GM21786 (cell line): Measurements from ENCODE around the gene EXOSC1.
A peak's percentile ranks its signal among the peaks of the same experiment; 100 is the strongest.
"Not testable (repeated sequence)": the region's sequence is repeated elsewhere in the genome, so short reads cannot be mapped to it uniquely, and the experiment has no call there.

Experiments used
- ATAC-seq: cut with Tn5 transposase; IDR thresholded peaks from one replicate; pipeline ENCODE4 v1.9.1; 2021; ENCODE audit not compliant: unreplicated experiment

The EXOSC1 gene, protein sequence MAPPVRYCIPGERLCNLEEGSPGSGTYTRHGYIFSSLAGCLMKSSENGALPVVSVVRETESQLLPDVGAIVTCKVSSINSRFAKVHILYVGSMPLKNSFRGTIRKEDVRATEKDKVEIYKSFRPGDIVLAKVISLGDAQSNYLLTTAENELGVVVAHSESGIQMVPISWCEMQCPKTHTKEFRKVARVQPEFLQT

DNA sequence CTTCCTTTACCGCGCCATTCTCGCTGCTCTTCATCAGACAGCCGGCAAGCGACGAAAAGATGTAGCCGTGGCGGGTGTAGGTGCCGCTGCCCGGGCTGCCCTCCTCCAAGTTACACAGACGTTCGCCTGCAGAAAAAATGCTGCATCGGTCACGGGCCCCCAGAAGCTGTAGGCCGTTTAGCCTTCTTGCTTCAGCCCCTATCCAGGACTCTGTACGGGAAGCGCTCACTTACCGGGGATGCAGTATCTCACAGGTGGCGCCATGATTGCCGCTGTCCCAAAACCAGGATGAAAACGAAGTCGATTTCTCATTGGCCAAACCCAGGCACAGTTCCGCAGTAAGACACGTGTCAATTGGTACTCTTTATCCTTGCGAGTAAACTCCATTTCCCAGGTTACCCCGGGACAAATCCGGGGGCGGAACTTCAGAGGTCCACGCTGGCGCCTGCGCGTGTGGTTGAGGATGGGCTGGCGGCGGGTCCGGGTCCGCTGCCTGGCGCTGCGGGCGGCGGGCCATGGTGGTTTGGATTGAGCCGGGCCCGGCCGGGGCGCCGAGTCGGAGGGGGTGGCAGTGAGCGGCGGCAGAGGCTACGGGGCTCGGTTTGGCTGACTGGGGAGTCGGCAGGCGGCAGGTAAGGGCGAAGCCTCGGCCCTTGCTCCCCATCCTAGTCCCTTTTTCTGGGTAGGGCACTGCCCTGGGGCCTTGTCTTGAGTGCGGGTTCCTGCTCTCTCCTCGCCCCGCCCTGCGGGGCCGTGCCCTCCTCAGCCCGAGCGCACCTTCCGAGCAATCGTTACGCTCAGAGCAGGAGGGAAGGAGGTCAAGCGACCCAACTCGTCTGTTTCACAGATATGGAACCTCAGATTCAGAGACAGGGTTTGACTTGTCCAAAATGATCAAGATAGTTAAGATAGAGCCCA is at the start of gene EXOSC1, which contains the start of gene ZDHHC16:
Gene EXOSC1, minus strand, starts transcription at position 285 of the 918 bp plus-strand sequence. Its CDS starts 21 bp downstream, at position 264.
Gene ZDHHC16, plus strand, starts transcription at position 454 of the 918 bp plus-strand sequence. CDS start 5,501 bp downstream, outside the sequence.
- peak; percentile 98 for ATAC-seq

DNA sequence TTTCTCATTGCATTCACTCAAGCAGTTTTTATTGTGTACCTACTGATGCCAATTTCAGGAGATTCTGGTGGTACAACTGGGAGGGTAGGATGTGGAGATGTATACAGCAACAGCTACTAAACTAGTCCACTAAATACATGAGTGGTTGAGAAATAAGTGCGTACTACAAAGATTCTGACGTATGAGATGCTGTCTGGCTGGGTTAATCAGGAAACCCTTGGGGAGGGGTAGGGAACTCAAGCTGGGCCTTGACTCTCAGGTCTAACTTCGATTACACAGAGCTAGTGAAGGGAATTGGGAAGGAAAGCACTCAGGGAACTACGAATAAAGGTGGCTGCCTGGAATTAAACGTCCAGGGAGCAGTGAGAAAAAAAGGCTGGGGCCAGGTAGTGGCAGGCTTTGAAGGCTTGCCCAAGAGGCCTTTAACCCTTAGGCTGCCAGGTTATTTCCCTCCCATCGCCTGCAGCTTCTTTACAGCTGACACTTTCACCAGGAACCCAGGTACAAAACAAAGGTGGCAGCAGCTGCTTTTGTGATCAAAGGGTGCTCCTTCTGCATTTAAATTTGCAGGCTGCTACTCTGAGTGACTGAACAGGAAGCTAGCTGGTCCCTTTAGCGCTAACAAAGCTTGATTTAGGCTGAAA is 49.2 kb upstream of the EXOSC1 start:
- ATAC-seq = no peak

DNA sequence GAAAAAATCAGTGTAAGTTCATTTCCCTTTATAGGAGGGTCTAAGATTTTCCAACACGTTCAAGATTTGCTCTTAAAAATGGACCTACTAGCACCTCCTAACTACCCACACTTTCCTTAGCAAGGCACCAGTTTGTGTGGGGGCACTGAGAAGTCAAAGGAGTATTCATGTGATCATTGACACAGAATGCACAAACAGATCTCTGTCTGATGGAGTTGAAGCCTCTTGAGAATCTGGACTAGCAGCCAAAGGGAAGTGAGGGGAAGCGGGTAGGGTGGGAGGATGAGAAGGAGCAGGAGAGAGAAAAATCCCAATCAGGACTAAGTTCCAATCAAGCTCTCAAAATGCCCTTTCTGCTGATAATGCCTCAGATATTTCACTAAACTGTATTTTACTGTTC is 48.3 kb upstream of the EXOSC1 start:
- ATAC-seq = no peak

DNA sequence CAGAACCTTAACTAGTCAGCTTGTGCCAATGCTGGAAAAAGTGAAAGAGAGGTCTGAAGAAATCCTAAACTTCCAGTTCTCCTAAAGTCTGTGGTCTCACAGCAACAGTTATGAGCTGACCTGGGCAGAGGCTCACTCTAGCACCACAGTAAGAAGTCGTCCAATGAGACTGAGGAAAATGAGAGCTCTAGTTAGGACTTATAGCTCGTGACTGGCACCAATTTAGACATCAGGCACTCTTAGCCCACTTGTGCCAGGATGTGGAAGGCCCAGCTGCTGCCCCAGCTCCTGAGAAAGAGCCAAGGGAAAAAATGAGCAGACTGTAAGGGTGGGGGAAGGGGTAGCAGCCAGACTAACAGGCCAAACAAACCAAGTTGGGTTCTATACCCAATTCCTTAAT is 44.8 kb upstream of the EXOSC1 start:
- no peak for ATAC-seq

DNA sequence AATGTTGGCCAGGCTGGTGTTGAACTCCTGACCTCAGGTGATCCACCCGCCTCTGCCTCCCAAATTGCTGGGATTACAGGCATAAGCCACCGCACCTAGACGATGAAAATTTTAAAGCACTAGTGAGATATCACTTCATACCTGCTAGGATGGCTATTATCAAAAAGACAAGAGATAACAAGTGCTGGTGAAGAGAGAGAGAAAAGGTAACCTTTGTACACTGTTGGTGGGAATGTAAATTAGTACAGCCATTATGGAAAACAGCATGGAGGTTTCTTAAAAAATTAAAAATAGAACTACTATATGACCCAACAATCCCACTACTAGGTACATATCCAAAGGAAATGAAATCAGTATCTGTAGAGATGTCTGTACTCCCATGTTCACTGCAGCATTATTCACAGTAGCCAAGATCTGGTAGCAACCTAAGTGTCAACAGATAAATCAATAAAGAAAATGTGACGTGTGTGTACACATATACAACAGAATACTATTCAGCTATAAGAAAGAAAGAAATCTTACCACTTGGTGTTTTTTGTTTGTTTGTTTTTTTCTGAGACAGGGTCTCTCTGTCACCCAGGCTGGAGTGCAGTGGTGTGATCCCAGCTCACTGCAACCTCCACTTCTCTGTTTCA is 40.0 kb upstream of the EXOSC1 start:
- no peak for ATAC-seq

DNA sequence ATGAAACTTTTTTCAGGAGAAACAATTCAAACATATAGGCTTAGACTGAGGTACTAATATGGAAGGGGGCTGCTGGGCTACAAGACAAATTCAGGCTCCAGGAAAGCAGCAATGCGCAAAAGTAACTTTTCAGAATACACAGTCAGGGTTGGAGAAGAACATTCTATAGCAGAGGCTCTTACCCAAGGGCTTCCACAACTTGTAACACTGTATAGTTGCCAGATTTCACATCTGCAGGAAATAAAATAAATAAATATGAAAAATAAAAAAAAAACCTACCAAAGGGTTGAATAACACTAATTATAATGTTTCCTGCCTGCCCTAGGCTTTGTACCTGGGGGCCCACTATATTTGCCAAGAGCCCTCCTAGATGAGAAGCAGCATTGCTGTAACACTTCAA is 38.1 kb upstream of the EXOSC1 start:
- ATAC-seq = no peak

DNA sequence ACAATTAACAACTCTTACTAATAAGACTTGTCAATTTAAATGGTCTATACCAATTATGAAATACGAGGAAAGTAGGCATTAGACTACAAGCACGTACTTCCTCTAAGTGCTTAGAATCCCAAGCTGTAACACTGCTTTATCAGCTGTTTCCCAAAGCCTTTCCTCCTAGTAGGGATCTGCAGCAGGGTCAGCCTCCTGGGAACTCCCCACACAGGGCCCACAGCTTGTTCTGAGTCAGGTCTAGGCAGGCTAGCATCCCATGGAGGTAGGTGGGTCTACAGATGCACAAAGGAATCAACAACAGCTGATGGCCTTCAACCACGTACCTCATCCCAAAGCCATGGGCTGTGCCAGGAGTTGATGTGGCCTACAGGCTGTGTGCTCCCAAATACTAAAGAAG is 37.7 kb upstream of the EXOSC1 start:
- no peak for ATAC-seq

DNA sequence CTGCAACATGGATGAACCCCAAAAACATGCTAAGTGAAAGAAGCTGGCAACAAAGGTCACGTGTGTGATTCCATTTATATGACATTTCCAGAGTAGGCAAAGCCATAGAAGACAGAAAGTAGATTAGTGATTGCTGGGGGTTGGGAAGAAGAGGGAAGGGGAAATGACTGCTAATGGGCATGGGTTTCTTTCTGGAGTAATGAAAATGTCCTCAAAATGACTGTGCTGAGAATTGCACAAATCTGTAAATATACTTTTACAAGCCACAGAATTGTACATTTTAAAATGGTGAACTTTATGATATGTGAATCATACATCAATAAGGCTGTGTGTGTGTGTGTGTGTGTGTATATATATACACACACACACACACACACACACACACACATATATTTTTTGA is 36.6 kb upstream of the EXOSC1 start:
- no peak for ATAC-seq

DNA sequence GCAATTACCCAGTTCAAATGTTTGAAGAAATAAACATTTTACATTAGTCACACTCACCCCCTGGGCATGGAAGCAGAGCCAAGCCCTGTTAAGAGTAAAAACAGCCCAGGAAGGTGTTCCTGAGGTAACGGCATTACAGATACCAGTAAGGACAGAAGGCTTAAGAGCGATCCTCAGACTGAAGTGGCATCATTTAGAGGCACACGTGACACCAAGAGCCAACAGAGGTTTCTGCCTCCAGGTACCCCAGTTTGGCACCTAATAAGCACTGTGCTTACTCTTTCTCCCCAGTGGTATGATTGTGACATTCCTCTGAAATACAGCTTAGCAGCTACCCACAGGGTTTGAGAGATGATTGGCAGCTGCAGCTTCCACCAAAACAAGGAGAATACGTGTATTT is 35.3 kb upstream of the EXOSC1 start:
- no peak for ATAC-seq

DNA sequence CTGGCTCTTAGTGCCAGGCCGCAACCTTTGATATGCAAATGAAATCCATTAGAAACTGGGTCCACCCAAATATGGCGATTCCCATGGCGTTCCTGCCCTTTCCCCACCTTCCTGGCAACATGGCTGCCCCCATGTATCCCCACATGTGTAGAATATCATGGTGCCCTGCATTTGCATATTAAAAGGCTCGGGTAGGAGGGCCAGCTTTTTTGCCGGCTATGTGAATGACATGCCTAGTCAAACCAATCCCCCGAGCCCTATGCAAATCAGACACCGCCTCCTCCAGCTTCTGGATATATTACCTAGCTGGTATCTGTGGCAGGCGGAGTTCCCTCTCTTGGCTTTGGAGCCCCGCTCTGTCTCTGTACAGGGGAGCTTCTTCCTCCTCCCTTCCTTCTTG is 34.1 kb upstream of the EXOSC1 start:
- no peak for ATAC-seq

DNA sequence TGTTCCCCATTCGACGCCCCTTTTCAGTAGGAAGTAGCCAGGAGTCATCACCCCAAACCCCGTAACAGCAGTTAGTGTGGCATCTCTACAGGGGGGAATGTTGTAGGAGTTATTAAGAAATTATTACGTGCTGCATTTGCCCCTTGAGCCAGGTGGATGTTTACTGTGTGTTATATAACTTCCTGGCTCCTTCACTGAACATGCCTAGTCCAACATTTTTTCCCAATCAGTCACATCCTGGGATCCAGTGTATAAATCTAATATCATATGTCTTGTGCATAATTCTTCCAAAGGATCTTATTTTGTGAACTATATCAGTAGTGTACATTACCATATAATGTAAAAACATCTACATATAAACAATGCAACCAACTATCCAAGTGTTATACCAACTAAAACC is 33.6 kb upstream of the EXOSC1 start:
- not testable (repeated sequence) for ATAC-seq

DNA sequence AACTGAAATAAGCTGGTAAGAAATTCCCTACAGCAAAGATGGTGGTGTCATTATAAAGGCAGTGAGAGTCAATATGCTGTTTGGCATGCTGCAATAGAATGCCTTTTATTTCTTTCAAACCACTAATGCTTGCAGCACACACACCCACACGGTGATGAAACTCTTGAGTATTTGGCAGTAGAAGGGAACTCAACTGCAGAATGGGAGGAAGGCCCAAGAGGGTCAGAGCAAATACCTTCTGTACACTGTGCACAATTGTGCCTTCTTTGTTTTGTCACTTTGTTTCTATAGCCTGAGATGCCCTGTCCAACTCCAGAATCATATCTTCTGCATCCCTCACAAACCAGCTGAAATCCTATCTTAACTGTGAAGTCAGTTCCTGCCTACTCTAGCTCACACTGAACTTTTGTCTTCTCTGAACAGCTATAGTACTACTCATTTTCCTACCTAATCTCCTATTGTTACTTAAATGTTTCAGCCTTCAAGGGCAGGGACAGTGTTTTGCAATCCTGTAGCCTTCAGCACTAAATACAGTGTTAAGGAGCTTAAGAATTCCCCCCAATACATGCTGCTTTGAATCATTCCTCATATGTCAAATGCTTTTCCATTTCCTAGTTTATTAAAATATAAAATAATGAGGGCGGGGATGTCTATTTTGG is 30.3 kb upstream of the EXOSC1 start:
- no peak for ATAC-seq

DNA sequence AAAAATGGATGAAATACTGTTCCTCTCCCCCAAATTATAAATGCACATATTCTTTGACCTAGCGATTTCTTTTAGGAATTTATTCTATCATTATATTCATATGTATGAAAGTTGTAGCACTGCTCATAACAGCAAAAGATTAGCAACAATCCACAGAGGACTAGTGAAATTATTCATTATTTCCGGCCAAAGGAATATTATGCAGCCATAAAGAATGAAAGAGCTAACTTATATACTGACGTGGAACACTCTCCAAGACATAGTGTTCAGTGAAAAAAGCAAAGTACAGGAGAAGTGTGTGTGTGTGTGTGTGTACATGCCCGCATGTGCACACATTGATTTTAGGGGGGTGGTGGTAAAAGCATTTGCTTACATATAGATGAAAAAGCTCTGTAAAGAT is 29.1 kb upstream of the EXOSC1 start:
- ATAC-seq = no peak

DNA sequence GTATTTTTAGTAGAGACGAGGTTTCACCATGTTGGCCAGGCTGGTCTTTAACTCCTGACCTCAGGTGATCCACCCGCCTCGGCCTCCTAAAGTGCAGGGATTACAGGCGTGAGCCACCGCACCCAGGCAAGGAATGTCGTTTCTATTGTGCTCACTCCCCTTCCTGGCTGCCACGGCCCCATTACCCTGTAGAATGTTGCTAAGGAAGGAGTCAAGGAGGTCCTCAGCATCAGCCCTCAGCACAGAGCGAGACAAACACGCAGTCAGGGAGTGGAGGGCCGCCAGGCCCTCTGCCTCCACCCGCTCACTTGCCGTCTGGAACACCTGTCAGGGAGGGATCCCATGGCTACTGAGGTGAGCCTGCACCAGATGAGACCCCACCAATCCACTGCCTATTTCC is 23.0 kb upstream of the EXOSC1 start:
- ATAC-seq = not testable (repeated sequence)

DNA sequence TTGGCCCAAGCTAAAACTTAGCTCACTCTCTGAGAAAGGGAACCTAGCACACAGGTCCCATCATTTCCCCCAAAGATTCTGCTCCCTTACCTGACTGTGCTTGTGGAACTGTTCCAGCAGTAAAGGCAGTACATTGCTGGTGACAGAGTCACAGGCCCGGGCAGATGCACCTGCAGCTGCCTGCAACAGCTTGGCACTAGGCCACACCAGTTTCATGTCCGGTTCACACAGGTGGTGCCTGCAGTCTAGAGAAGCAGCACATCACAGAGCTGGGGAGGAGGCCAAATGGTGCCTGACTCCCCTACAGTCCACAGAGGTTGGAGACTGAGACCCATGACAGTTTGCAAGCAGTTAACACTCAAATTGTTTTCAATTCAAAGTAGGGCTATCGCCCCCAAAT is 22.4 kb upstream of the EXOSC1 start:
- no peak for ATAC-seq

DNA sequence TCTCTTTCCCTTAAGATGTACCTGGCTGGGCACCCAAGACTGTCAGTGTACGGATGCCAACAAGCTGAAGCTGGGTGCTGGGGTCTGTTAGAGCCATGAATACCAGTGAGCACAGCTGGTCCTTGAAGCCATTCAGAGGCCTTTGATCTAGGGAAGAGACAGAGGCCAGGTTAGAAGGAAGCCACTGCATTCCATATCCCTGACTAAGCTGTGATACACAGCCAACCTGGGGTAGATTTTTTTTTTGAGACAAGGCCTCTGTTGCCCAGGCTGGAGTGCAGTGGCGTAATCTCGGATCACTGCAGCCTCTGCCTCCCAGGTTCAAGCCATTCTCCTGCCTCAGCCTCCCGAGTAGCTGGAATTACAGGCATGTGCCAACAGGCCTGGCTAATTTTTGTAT is 20.9 kb upstream of the EXOSC1 start:
- no peak for ATAC-seq

DNA sequence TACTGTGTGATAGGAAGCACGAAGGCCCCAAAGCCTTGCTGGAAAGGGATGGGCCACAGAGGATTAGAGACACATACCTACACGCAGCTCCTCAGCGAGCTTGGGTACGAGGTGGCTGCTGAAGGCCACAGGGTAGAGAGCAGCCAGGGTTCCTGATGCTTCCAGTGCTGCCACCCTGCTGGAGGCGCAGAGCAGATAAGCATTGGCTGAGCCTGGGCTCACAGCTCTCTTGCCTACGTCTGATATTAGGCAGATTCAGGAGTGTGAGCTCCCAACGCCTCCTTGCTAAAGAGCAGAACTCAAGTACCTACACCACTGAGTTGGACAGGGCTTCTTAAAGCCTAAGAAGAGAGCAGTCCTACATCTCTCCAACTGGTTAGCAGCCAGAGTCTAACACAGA is 20.2 kb upstream of the EXOSC1 start:
- ATAC-seq = no peak

DNA sequence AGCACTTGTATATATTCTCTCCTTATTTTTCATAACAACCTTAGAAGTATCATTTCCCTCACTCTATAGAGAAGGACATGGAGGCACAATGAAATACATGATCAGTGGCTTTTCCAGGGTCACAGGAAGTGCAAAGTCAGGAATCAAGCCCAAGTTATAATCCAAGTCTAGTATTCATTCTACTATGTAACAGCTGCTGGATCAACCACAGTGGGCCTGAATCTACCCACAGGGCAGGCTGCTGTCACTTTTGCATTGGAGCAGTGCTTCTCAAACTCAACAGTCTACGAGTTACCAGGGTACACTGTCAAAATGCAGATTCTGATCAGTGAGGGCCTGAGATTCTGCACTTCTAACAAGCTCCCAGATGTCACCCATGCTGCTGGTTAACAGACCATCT is 18.4 kb upstream of the EXOSC1 start:
- ATAC-seq = no peak

DNA sequence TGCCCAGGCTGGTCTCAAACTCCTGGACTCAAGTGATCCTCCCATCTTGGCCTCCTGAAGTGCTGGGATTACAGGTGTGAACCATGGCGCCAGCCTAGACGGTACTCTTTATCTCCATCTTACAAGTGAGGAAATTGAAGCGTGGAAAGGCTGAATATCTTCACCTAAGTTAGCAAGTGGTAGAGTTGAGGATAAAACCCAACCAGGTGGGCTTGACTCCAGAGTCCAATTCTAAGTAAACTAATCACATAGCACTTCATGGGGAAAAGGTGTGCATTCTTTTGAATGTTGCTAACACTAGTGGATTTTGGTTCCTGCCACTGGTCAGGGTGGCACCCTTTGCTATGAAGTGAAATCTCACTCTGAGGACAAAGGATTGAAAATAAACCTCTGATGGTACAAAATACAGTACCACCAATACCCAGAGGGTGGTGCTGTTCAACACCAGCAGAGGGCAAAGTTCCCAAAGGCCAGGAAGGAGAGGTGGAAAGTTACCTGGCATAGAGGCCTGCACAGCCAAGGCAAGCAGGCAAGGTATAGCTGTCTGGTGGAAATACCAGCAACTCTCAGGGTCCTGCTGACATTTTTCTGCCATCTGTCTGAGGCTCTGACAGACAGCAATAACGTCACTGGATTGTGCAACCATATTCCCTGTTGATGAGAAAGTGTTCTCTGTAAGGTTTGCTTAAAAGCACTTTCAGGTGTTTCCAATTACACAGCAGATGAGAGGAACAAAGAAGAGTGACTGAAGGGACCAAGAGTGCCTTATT is 17.7 kb upstream of the EXOSC1 start:
- ATAC-seq = no peak

DNA sequence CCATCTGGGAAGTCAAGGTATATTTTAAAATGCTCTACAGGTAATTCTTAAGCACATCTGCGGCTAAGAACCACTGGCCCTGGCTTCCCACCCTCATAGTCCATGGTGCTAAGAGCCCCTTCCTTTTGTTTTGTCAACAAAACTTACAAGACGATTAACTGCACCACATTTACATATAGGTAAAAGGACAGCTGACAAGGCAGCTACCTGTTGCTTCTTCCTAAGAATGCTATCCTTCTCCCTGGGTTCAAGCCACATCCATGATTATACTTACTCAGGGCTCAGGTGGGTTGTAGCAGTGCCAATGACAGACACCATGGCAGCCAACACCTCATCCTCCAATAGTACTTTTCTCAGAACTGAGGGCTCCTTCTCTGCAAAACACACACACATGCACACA is 16.5 kb upstream of the EXOSC1 start:
- no peak for ATAC-seq
